Measurements from ENCODE around the gene CD81.
"Not testable (repeated sequence)": the region's sequence is repeated elsewhere in the genome, so short reads cannot be mapped to it uniquely, and the experiment has no call there.

Gene CD81

DNA sequence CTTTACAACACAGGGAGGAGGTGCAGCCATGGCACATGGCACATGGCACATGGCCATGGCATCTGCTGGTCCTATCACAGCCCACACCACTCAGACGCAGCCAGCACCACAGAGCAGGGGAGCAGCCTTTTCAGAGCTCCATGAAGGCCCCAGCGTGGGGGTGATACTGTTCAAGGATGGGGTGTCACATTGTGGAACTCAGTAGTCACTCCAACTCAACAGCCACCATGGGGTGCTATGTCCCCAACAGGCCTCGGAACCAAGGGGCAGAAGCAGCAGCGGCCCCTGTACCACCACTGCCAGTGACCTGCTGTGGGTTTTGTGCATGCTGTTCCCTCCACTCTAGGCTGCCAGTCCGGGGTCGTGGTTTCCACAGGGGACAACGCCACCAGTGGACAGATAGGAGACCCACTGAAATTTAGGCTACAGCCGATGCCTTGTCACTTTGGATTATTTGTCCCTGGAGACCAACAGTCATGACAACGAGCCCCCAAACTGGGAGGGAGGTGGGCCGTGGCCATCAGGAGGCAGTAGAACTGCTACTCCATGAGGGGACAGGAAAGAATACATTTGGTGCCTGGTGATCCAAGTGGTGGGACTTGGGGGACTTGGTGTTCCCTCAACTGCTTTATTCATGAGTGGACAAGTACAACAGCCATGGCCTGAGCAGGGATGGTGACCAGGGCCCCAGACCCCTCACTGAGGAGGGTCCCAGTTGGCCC, 30.4 kb upstream of the CD81 start:
- no peak overlapping the region for H3K4me3 Mint-ChIP-seq
- H3K4me1 Mint-ChIP-seq (ENCODE audit: low read depth) = no peaks in the 10 kb centered on the region
- no peak overlapping the region for H3K27ac Mint-ChIP-seq
- H3K9me3 Mint-ChIP-seq (ENCODE audit: low read depth) = peaks cover 6% of the 10 kb centered on the region
- H3K27me3 Mint-ChIP-seq = no peaks in the 10 kb centered on the region
- peaks cover 7% of the 10 kb centered on the region for H3K36me3 Mint-ChIP-seq

DNA sequence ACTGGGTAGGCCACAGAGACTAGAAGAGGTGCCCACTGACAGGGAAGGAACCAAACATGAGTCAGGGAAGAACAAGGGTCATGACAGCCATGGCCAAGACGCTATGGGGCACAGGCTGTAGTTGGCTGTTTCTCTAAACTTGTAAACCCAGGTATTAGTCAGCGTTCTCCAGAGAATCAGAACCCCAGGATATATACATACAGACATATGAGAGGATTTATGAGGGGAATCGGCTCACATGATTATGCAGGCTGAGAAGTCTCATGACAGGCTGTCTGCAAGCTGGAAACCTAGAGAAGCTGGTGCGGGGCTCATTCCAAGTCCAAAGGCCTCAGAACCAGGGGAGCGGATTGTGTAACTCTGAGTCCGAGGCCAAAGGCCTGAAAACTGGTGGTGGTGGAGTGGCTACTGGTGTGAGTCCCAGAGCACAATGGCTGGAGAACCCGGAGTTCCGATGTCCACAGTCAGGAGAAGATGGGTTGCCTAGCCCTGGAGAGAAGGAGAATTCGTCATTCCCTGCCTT, 29.7 kb upstream of the CD81 start:
- H3K36me3 Mint-ChIP-seq = peaks cover 7% of the 10 kb centered on the region
- H3K27ac Mint-ChIP-seq = no peak overlapping the region
- no peak overlapping the region for H3K4me3 Mint-ChIP-seq
- no peaks in the 10 kb centered on the region for H3K27me3 Mint-ChIP-seq
- H3K4me1 Mint-ChIP-seq (ENCODE audit: low read depth) = no peaks in the 10 kb centered on the region
- H3K9me3 Mint-ChIP-seq (ENCODE audit: low read depth) = peaks cover 6% of the 10 kb centered on the region

DNA sequence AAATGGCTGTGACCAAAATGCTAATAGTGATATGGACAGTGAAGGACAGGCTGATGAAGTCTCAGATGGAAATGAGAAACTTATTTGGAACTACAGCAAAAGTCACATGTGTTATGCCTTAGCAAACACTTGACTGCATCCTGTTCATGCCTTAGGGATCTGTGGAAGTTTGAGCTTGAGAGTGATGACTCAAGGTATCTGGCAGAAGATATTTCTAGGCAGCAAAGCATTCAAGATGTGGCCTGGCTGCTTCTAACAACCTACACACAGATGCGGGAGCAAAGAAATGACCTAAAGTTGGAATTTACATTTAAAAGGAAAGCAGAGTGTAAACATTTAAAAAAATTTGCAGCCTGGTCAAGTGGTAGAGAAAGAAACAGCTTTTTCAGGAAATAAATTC, 28.1 kb upstream of the CD81 start:
- no peak overlapping the region for H3K4me3 Mint-ChIP-seq
- peaks cover 7% of the 10 kb centered on the region for H3K36me3 Mint-ChIP-seq
- H3K27me3 Mint-ChIP-seq = no peaks in the 10 kb centered on the region
- H3K9me3 Mint-ChIP-seq (ENCODE audit: low read depth) = peaks cover 6% of the 10 kb centered on the region
- H3K4me1 Mint-ChIP-seq (ENCODE audit: low read depth) = no peaks in the 10 kb centered on the region
- no peak overlapping the region for H3K27ac Mint-ChIP-seq

DNA sequence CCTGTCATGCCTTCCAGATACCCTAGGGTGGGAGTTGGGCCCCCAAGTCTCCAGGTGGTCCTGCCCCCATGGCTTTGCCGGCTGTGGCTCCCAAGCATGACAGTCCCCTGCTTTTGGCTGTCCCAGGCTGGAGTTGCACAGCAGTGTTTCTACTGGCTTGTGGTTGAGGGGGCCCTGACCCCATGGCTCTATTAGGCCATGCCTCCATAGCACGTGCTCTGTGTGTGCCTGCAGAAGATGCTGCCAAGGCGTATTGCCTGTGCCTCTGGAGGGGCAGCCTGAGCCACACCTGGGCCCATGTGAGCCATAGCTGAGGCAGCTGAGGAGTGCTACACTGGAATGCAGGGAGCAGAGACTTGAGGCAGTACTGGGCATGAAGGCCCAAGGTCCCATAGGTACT, 25.4 kb upstream of the CD81 start:
- Mint-ChIP-seq H3K9me3 (ENCODE audit: low read depth) (peaks cover 6% of the 10 kb centered on the region), H3K27me3 (no peaks in the 10 kb centered on the region), H3K36me3 (peaks cover 7% of the 10 kb centered on the region), H3K4me1 (ENCODE audit: low read depth) (no peaks in the 10 kb centered on the region), H3K4me3 (no peak overlapping the region), H3K27ac (no peak overlapping the region)

DNA sequence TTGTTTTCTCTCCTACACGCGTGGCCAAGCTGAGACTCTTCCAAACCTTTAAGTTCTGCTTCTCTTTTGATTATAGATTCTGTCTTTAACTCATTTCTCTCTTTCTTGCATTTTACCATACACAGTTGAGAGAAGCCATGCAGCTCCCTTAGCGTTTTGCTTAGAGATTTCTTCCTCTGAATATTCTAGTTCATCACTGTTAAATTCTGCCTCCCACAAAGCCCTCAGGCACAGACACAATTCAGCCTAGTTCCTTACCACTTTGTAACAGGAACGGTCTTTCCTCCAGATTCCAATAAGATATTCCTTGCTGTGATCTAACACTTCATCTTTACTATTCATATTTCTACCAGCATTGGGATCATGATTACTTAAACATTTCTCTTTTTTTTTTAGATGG, 24.7 kb upstream of the CD81 start:
- Mint-ChIP-seq H3K27ac (no peak overlapping the region), H3K4me1 (ENCODE audit: low read depth) (no peaks in the 10 kb centered on the region), H3K27me3 (no peaks in the 10 kb centered on the region), H3K36me3 (peaks cover 7% of the 10 kb centered on the region), H3K9me3 (ENCODE audit: low read depth) (peaks cover 6% of the 10 kb centered on the region), H3K4me3 (no peak overlapping the region)

DNA sequence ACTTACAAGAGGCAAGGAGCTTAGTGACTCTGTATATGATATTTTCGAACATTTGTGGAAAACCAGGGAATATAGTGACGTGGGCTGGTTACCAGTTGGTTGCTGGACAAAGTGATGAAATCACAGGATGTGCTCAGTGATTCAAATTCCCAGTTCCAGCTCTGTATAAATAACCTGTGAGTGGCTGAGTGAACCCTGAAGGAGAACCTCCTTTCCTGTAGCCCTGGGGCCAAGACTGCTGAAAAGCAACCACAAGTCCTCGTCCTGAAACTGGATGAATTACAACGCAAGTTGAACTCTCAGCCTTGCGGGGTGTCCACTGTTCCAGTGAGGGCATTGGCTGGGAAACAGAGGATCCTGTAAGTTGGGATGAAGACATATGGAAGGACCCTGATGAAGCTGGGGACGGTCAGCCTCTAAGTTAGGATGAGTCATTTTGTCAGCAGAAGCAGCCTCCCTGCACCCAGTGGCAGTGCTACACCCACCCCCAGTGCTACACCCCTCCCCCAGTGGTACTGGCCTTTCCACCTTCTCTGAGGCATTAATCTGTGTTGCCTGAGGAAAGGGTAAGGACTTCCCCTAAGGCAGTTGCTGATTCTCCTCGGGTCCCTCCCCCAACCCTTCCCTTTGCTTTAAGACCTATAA, 22.0 kb upstream of the CD81 start:
- Mint-ChIP-seq H3K27ac (no peak overlapping the region), H3K36me3 (peaks cover 2% of the 10 kb centered on the region), H3K9me3 (ENCODE audit: low read depth) (no peaks in the 10 kb centered on the region), H3K4me3 (no peak overlapping the region), H3K4me1 (ENCODE audit: low read depth) (no peaks in the 10 kb centered on the region), H3K27me3 (no peaks in the 10 kb centered on the region)

DNA sequence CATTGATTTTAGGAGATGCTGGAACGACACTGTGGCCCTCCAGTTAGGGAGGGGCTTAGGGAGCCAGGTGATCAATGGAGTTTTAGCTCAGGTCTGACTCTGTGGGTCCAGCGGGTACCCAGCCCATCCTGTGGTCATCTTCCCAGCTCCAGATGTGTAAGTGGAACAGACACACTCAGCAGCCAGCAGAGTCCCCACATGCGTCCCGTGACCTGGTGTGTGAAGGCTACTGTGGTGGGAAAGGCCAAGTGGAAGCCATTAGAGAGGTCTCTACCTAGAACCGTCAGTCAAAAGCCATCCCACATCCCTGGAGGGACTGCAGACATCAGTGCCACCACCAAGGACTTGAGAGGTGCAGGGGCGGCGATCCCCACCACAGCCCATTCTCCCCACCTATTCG, 19.9 kb upstream of the CD81 start:
- no peaks in the 10 kb centered on the region for H3K4me1 Mint-ChIP-seq (ENCODE audit: low read depth)
- no peaks in the 10 kb centered on the region for H3K36me3 Mint-ChIP-seq
- H3K9me3 Mint-ChIP-seq (ENCODE audit: low read depth) = no peaks in the 10 kb centered on the region

GRCh38 chr11:2357651-2358050, 19.5 kb upstream of the CD81 start:
- not testable (repeated sequence) for H3K36me3 Mint-ChIP-seq; H3K4me1 Mint-ChIP-seq (ENCODE audit: low read depth)

More for the DNA sequence above, 19.9 kb upstream of the CD81 start:
- Mint-ChIP-seq H3K27me3 (no peaks in the 10 kb centered on the region), H3K27ac (no peak overlapping the region), H3K4me3 (no peak overlapping the region)

GRCh38 chr11:2358754-2359442, 18.2 kb upstream of the CD81 start:
- Mint-ChIP-seq H3K4me3 (no peak overlapping the region), H3K27me3 (no peaks in the 10 kb centered on the region), H3K36me3 (no peaks in the 10 kb centered on the region), H3K27ac (no peak overlapping the region), H3K9me3 (ENCODE audit: low read depth) (no peaks in the 10 kb centered on the region), H3K4me1 (ENCODE audit: low read depth) (no peaks in the 10 kb centered on the region)

More at GRCh38 chr11:2357651-2358050, 19.5 kb upstream of the CD81 start:
- not testable (repeated sequence) for H3K27ac Mint-ChIP-seq; H3K9me3 Mint-ChIP-seq (ENCODE audit: low read depth); H3K4me3 Mint-ChIP-seq; H3K27me3 Mint-ChIP-seq

DNA sequence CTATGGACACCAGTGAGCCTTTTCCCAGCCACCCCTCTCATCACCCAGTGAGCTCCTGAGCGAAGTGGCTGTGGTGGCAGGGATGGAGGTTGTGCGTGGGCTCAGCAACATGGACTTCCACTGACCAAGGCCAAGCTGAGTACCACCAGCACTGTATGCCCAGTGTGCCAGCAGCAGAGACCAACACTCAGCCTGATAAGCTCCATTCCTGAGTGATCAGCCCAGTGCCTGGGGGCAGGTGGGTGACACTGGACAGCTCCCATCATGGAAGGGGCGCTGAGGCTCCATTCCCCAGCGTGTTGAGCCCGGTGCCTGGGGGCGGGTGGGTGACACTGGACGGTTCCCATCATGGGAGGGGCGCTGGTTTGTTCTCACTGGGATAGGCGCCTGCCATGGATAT, 17.6 kb upstream of the CD81 start:
- no peak overlapping the region for H3K27ac Mint-ChIP-seq
- H3K36me3 Mint-ChIP-seq = no peaks in the 10 kb centered on the region
- H3K27me3 Mint-ChIP-seq = no peaks in the 10 kb centered on the region
- no peaks in the 10 kb centered on the region for H3K4me1 Mint-ChIP-seq (ENCODE audit: low read depth)
- no peak overlapping the region for H3K4me3 Mint-ChIP-seq
- no peaks in the 10 kb centered on the region for H3K9me3 Mint-ChIP-seq (ENCODE audit: low read depth)

DNA sequence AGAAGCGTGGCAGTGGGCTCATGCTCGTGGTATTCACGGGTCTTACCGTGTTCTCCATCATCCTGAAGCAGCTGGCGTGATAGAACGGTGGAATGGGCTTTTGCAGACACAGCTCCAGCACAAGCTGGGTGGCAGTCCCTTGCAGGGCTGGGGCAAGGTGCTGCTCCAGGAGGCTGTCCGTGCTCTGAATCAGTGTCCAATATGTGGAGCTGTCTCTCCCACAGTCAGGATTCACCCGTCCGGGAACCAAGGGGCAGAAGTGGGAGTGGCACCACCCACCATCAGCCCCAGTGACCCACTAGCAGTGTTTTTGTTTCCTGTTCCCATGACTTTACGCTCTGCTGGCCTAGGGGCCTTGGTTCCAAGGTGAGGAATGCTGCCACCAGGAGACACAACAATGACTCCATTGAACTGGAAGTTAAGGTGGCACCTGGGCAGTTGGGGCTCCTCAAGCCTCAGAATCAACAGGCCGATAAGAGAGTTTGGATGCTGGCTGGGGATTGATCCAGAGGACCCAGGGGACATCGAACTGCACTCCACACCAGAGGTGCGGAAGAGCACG, 16.9 kb upstream of the CD81 start:
- no peak overlapping the region for H3K4me3 Mint-ChIP-seq
- H3K27me3 Mint-ChIP-seq = no peaks in the 10 kb centered on the region
- no peaks in the 10 kb centered on the region for H3K36me3 Mint-ChIP-seq
- no peak overlapping the region for H3K27ac Mint-ChIP-seq
- H3K4me1 Mint-ChIP-seq (ENCODE audit: low read depth) = no peaks in the 10 kb centered on the region
- H3K9me3 Mint-ChIP-seq (ENCODE audit: low read depth) = no peaks in the 10 kb centered on the region

DNA sequence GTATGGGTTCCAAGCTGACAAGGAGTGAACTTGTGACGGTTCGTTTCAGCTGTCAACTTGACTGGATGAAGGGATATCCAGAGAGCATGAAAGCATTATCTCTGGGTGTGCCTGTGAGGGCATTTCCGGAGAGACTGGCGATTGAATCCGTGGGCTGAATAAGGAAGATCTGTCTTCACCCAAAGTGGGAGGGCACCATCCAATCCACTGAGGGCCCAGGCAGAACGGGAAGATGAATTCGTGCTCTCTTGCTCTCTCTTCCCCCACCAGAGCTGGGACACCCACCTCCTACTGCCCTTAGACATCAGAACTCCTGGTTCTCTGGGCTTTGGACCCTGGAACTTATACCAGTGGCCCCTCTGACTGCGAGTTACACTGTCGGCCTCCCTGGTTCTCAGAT, 15.5 kb upstream of the CD81 start:
- Mint-ChIP-seq H3K4me1 (ENCODE audit: low read depth) (no peaks in the 10 kb centered on the region), H3K27me3 (no peaks in the 10 kb centered on the region), H3K4me3 (no peak overlapping the region), H3K9me3 (ENCODE audit: low read depth) (no peaks in the 10 kb centered on the region), H3K27ac (no peak overlapping the region), H3K36me3 (no peaks in the 10 kb centered on the region)

- Mint-ChIP-seq H3K4me1 (ENCODE audit: low read depth) (no peaks in the 10 kb centered on the region), H3K36me3 (no peaks in the 10 kb centered on the region), H3K27me3 (no peaks in the 10 kb centered on the region), H3K4me3 (no peak overlapping the region), H3K27ac (no peak overlapping the region), H3K9me3 (ENCODE audit: low read depth) (no peaks in the 10 kb centered on the region)
Measured at GRCh38 chr11:2362414-2362813, 14.7 kb upstream of the CD81 start.

DNA sequence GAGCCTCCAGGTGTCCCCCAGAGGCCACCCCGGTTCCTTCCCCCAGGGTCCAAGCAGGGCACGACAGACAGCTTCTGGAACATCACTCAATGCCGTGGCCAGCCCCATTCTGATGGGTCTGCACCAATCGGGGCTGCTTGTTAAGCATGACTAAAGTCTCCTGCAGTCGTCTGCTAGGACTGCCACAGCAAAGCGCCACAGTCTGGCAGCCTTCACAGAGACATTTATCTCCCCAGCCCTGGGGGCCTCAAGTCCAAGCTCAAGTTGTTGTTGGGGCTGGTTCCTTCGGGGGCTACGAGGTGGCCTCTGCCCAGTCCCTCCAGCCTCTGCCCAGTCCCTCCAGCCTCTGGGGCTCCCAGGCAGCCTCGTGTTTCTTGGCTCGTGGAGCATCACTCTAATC, 14.0 kb upstream of the CD81 start:
- H3K36me3 Mint-ChIP-seq = no peaks in the 10 kb centered on the region
- H3K4me3 Mint-ChIP-seq = no peak overlapping the region
- H3K27ac Mint-ChIP-seq = no peak overlapping the region
- H3K27me3 Mint-ChIP-seq = no peaks in the 10 kb centered on the region
- no peaks in the 10 kb centered on the region for H3K4me1 Mint-ChIP-seq (ENCODE audit: low read depth)
- H3K9me3 Mint-ChIP-seq (ENCODE audit: low read depth) = no peaks in the 10 kb centered on the region
